ENCODE measurements around the gene ADGRA3.
A peak's percentile ranks its signal among the peaks of the same experiment; 100 is the strongest.

ADGRA3 gene

GRCh38 chr4:22413471-22413870 is 102.4 kb downstream of the ADGRA3 start:
- no peak overlapping the region for H3K4me3 ChIP-seq (ENCODE audit: low read length)
- TF ChIP-seq CTCF (IDR thresholded peaks at IDR 0.05; ENCODE audit: insufficient read depth, low read depth, low read length, missing control alignments), result no peak
- DNase-seq (ENCODE audit: low read depth), result no peak

- no peak for DNase-seq (ENCODE audit: low read depth)
- no peak for TF ChIP-seq CTCF (IDR thresholded peaks at IDR 0.05; ENCODE audit: insufficient read depth, low read depth, low read length, missing control alignments)
Observed at GRCh38 chr4:22412013-22412412, 103.9 kb downstream of the ADGRA3 start.

GRCh38 chr4:22410645-22411247 is 105.1 kb downstream of the ADGRA3 start:
- H3K4me3 ChIP-seq (ENCODE audit: low read length), result no peak overlapping the region
- peak; percentile 15 for DNase-seq (ENCODE audit: low read depth)
- TF ChIP-seq CTCF (IDR thresholded peaks at IDR 0.05; ENCODE audit: insufficient read depth, low read depth, low read length, missing control alignments), result peak; percentile 33

More at GRCh38 chr4:22412013-22412412, 103.9 kb downstream of the ADGRA3 start:
- no peak overlapping the region for H3K4me3 ChIP-seq (ENCODE audit: low read length)

- no peak overlapping the region for H3K4me3 ChIP-seq (ENCODE audit: low read length)
- DNase-seq (ENCODE audit: low read depth), result no peak
- no peak for TF ChIP-seq CTCF (IDR thresholded peaks at IDR 0.05; ENCODE audit: insufficient read depth, low read depth, low read length, missing control alignments)
Observed at GRCh38 chr4:22408474-22408873, 107.4 kb downstream of the ADGRA3 start.

GRCh38 chr4:22407361-22407760 is 108.5 kb downstream of the ADGRA3 start:
- TF ChIP-seq CTCF (IDR thresholded peaks at IDR 0.05; ENCODE audit: insufficient read depth, low read depth, low read length, missing control alignments), result no peak
- no peak overlapping the region for H3K4me3 ChIP-seq (ENCODE audit: low read length)
- DNase-seq (ENCODE audit: low read depth), result no peak

GRCh38 chr4:22398671-22399070 is 117.2 kb downstream of the ADGRA3 start:
- H3K4me3 ChIP-seq (ENCODE audit: low read length), result no peak overlapping the region
- TF ChIP-seq CTCF (IDR thresholded peaks at IDR 0.05; ENCODE audit: insufficient read depth, low read depth, low read length, missing control alignments), result no peak
- no peak for DNase-seq (ENCODE audit: low read depth)

- peak; percentile 26 for DNase-seq (ENCODE audit: low read depth)
- no peak overlapping the region for H3K4me3 ChIP-seq (ENCODE audit: low read length)
- TF ChIP-seq CTCF (IDR thresholded peaks at IDR 0.05; ENCODE audit: insufficient read depth, low read depth, low read length, missing control alignments), result no peak
Observed at GRCh38 chr4:22391551-22391950, 124.3 kb downstream of the ADGRA3 start.
